NCI-H226 (cell line): Measurements from ENCODE around the gene FGA.

Experiments
- DNase-seq: peaks from one replicate; pipeline ENCODE4 v3.0.0-alpha.2; 2015

Gene FGA

GRCh38 chr4:154578919-154579318, 11.6 kb downstream of the FGA start:
- DNase-seq: peak; percentile 9

DNA sequence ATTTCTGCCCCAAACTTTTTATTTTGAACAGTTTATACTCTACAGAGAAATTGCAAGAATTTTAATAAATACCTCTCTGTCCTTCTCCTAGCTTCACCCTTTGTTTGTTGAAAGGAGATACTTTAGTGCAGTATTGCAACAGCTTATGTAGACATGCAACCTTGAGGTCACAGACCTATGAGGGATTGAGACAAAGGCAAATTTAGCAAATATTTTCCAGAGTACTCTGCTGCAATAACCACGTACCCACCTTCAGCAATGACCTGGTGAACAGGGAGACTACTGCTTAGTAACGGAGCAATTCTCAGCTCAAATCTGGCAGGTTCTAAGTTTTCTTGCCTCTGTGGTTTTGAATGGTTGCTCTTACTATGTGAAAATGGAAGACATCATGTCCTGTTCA, 13.2 kb downstream of the FGA start:
- no peak for DNase-seq

GRCh38 chr4:154574311-154574710, 16.2 kb downstream of the FGA start:
- DNase-seq: no peak

DNA sequence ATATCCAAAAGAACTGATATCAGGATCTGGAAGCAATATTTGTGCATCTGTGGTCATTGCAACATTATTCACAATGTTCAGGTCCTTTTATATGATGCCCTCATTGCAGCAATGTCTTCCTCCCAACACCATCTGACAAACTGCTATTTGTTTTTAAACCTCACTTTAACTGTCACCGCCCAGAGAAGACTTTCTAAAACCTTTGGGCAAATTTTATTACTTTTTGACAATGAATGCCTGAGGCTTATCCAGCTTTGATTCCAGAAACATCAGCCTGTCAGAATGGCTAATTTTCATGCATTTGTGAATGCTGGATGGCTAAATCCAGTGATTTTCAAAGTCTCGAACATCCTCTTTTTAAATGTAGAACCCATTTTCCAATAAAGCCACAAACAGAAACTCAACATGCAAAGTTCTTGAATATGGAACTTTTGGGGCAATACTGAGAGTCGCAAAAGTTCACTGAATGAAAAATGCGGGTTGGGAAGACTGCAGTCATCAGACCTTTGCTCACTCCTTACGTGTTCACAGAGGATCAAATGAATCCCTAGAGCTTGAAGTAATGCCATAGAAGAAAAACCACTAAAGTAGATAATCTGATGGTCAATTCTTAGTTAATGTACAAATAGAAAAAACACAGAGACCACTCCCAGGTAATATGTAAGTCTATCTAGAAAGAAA, 17.2 kb downstream of the FGA start:
- DNase-seq: no peak

DNA sequence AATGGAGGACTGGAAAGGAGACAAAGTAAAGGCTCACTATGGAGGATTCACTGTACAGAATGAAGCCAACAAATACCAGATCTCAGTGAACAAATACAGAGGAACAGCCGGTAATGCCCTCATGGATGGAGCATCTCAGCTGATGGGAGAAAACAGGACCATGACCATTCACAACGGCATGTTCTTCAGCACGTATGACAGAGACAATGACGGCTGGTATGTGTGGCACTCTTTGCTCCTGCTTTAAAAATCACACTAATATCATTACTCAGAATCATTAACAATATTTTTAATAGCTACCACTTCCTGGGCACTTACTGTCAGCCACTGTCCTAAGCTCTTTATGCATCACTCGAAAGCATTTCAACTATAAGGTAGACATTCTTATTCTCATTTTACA, 21.0 kb downstream of the FGA start:
- no peak for DNase-seq

GRCh38 chr4:154569028-154569427, 21.5 kb downstream of the FGA start:
- no peak for DNase-seq

- DNase-seq: no peak
Observed at GRCh38 chr4:154566639-154567204, 23.8 kb downstream of the FGA start.

GRCh38 chr4:154565704-154566103, 24.8 kb downstream of the FGA start:
- DNase-seq: no peak

DNA sequence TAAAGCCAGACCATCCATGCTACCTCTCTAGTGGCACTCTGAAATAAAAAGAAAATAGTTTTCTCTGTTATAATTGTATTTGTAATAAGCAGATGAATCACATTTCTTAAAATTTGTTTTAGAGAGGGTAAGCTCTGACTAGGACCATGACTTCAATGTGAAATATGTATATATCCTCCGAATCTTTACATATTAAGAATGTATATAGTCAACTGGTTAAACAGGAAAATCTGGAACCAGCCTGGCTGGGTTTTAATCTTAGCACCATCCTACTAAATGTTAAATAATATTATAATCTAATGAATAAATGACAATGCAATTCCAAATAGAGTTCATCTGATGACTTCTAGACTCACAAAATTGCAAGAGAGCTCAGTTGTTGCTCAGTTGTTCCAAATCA, 26.2 kb downstream of the FGA start:
- DNase-seq: no peak

DNA sequence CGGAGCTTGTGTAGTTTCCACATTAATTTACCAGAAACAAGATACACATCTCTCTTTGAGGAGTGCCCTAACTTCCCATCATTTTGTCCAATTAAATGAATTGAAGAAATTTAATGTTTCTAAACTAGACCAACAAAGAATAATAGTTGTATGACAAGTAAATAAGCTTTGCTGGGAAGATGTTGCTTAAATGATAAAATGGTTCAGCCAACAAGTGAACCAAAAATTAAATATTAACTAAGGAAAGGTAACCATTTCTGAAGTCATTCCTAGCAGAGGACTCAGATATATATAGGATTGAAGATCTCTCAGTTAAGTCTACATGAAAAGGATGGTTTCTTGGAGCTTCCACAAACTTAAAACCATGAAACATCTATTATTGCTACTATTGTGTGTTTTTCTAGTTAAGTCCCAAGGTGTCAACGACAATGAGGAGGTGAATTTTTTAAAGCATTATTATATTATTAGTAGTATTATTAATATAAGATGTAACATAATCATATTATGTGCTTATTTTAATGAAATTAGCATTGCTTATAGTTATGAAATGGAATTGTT, 27.8 kb downstream of the FGA start, which contains the start of gene FGB:
TSS of gene FGB (plus strand) at position 315 of the 558 bp plus-strand sequence. CDS start at position 323, 8 bp downstream.
- no peak for DNase-seq

- DNase-seq: peak; percentile 72
Observed at GRCh38 chr4:154560824-154561231, 29.7 kb downstream of the FGA start.

GRCh38 chr4:154560419-154560801, 30.1 kb downstream of the FGA start:
- DNase-seq: no peak

DNA sequence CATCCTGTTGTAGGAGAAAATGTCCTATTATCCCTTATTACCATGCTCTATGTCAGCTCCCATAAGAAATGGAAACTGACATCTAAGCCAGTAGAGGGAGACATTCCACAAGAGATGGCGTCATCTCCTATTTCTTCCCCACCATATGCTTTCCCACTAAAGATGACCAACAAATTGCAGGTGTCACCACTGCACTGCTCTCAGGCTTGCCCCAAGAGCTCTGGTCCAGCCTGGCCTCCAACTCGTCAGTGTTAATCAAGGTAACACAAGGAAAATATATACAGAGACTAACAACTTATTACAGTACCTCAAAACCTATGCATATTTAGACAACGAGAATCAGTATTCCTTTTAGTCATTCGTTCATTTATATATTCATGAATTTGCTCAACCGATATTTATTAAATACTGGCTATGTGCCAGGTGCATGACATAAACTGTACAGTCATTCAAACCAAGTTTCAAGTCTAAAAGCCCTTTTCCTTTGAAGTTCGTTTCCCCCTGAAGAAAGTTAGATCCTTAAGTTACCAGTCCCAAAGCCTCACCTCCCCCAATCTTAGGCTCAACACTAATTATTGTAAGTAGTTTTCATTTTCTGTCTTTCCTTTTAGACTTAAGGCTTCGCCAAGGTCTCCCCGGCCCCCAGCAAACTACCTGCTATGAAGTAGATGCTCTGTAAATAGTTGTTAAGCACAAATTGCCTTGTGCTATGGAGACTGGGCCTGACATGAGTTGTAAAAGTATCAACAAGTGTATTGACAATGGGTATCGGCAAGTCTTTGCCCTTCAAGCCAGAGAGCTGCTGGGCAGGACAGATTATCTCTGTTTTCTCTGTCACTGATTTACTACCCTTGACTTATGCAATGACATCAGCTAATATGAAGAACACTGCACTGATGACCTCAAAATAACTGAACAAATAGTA, 30.8 kb downstream of the FGA start:
- DNase-seq: peak; percentile 19

- DNase-seq: no peak
Observed at GRCh38 chr4:154559141-154559493, 31.4 kb downstream of the FGA start.

DNA sequence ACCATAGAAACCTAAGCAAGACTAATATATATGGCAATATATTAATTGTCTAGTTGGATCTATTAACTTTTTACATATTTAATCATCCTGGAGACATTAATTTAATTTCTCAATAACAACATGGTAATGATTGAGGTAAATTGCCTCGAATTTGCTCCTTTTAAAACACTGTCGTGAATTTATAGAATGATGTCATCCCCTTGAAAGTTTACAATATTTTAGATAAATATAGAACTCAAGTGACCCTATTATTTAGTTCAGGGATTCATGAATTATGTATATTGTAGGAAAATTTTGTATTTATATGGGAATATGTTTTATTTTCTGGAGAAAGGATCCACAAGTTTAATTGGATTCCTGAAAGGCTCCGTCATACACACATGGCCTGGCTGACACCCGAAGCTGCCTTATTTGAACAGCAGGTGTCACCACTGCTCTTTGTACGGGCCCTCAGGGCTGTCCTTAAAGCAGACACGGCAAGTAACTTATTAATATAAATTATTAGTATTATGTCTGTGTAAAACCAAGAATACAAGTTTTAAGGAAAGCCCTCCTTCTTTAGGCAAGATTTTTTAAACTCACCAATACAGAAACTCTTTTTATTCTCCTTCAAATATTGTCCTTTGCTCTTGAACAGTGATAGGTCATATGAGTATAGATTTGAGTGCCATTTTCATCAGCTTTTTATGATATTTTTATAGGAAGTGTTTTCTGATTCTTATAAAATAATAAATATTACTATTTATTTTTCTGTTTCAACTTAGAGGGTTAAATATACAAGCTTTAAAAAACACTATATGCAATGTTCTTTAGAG, 38.5 kb downstream of the FGA start:
- peak; percentile 49 for DNase-seq

GRCh38 chr4:154549894-154550790, 40.4 kb downstream of the FGA start, which contains the start of gene PLRG1:
Gene PLRG1, minus strand, starts transcription at chr4:154550400. Its CDS starts 92 bp downstream, at chr4:154550308.
- DNase-seq: peak; percentile 85

- no peak for DNase-seq
Observed at GRCh38 chr4:154545689-154546088, 44.9 kb downstream of the FGA start.

GRCh38 chr4:154542271-154542879, 48.2 kb downstream of the FGA start:
- no peak for DNase-seq
